PC-3 (cell line): ENCODE results near the gene RHEBL1.

ENCODE experiments used
- CTCF ChIP-seq: fragments of 300-600 bp; sonication (generic); conservative IDR thresholded peaks from 2 replicates; pipeline ENCODE4 v1.5.1; 2017; ENCODE audit warnings: antibody characterized with exemption, low read depth, mild to moderate bottlenecking, low read length
- EZH2phosphoT487 ChIP-seq: fragments of 300-600 bp; sonication (generic); IDR thresholded peaks from 2 replicates; pipeline ENCODE4 v1.6.1; 2018; ENCODE audit warnings: mild to moderate bottlenecking, antibody characterized with exemption, low read length, borderline replicate concordance

GRCh38 chr12:49034286-49034622 lies 35.5 kb downstream of the RHEBL1 start:
- TF ChIP-seq CTCF: no peak
- TF ChIP-seq EZH2phosphoT487: no peak
